Measurements from ENCODE around the gene ANGPTL4.
"Not testable (repeated sequence)": the region's sequence is repeated elsewhere in the genome, so short reads cannot be mapped to it uniquely, and the experiment has no call there.

The ANGPTL4 gene, protein sequence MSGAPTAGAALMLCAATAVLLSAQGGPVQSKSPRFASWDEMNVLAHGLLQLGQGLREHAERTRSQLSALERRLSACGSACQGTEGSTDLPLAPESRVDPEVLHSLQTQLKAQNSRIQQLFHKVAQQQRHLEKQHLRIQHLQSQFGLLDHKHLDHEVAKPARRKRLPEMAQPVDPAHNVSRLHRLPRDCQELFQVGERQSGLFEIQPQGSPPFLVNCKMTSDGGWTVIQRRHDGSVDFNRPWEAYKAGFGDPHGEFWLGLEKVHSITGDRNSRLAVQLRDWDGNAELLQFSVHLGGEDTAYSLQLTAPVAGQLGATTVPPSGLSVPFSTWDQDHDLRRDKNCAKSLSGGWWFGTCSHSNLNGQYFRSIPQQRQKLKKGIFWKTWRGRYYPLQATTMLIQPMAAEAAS

GRCh38 chr19:8363803-8364771 is at the start of gene ANGPTL4:
ANGPTL4 (plus strand) TSS chr19:8364155; CDS start chr19:8364322, 167 bp downstream.
- no peaks in the 10 kb centered on the region for H3K36me3 ChIP-seq (ENCODE audit: control insufficient read depth, insufficient read depth, low read length)
- peaks cover 38% of the 10 kb centered on the region for H3K27me3 ChIP-seq (ENCODE audit: control insufficient read depth, insufficient read depth, low read length)
- H3K4me1 ChIP-seq (ENCODE audit: control insufficient read depth, insufficient read depth, low read length) = peaks cover 22% of the 10 kb centered on the region
- peak within 1 kb of the TSS; percentile 58 for H3K4me3 ChIP-seq (ENCODE audit: low read depth, low read length)
- H3K27ac ChIP-seq (ENCODE audit: low read depth, low read length) = no peak within 1 kb of the TSS
- no peak within 1 kb of the TSS for H3K9ac ChIP-seq (ENCODE audit: low read depth, low read length)
- no peaks in the 10 kb centered on the region for H3K9me3 ChIP-seq (ENCODE audit: control insufficient read depth, insufficient read depth, low read length)

- Histone ChIP-seq H3K27ac (ENCODE audit: low read depth, low read length) (peak overlapping the region; percentile 51), H3K36me3 (ENCODE audit: control insufficient read depth, insufficient read depth, low read length) (peaks cover 51% of the 10 kb centered on the region)
- not testable (repeated sequence) for H3K9me3 ChIP-seq (ENCODE audit: control insufficient read depth, insufficient read depth, low read length); H3K4me3 ChIP-seq (ENCODE audit: low read depth, low read length); H3K4me1 ChIP-seq (ENCODE audit: control insufficient read depth, insufficient read depth, low read length); H3K9ac ChIP-seq (ENCODE audit: low read depth, low read length); H3K27me3 ChIP-seq (ENCODE audit: control insufficient read depth, insufficient read depth, low read length)
These were observed 48.8 kb upstream of the ANGPTL4 start for GRCh38 chr19:8314981-8315640.

DNA sequence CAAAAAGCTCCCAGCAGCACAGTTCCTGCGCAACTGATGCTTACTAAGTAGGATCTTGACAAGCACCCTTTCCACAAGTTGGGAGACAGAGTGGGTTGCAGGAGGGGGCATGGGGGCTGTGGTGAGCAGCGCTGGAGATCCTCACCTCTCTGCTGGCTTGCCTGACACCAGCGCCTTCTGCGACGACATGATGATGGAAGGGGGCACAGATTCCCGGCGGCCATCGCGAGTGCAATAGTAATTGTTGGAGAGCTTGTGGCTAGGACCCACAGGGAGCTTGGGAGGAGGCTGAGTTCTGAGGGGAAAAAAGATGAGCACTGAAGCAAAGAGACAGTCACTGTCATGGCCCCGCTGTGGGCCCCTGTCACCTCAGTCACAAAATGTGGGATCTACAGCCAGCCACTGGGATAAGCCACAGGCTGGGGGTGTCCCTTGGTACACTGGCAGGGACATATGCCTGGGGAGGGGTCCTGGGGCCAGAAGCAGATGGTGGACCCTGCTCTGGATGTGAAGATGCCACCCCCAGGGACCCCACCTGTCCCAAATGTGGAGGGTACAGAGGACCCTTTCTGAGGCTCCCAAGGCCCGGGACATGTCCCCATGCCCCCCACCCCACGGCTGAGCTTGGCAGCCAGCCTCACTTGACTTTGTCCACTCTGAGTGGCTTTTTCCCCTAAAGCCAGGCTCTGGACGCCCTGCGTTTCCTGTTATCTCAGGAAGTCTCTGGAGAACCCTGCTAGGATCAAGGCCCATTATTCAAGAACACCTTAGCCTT is 47.4 kb upstream of the ANGPTL4 start:
- peaks cover 38% of the 10 kb centered on the region for H3K36me3 ChIP-seq (ENCODE audit: control insufficient read depth, insufficient read depth, low read length)

GRCh38 chr19:8318835-8319234 is 45.1 kb upstream of the ANGPTL4 start:
- H3K4me3 ChIP-seq (ENCODE audit: low read depth, low read length); H3K9me3 ChIP-seq (ENCODE audit: control insufficient read depth, insufficient read depth, low read length); H3K9ac ChIP-seq (ENCODE audit: low read depth, low read length); H3K27ac ChIP-seq (ENCODE audit: low read depth, low read length); H3K27me3 ChIP-seq (ENCODE audit: control insufficient read depth, insufficient read depth, low read length): not testable (repeated sequence)
- H3K36me3 ChIP-seq (ENCODE audit: control insufficient read depth, insufficient read depth, low read length) = peaks cover 41% of the 10 kb centered on the region
- H3K4me1 ChIP-seq (ENCODE audit: control insufficient read depth, insufficient read depth, low read length) = peaks cover 16% of the 10 kb centered on the region; the same call in 1 of the 2 replicates

More for the DNA sequence above, 47.4 kb upstream of the ANGPTL4 start:
- Histone ChIP-seq H3K9me3 (ENCODE audit: control insufficient read depth, insufficient read depth, low read length) (no peaks in the 10 kb centered on the region), H3K4me3 (ENCODE audit: low read depth, low read length) (no peak overlapping the region), H3K27me3 (ENCODE audit: control insufficient read depth, insufficient read depth, low read length) (no peaks in the 10 kb centered on the region), H3K27ac (ENCODE audit: low read depth, low read length) (peak overlapping the region; percentile 47), H3K9ac (ENCODE audit: low read depth, low read length) (no peak overlapping the region), H3K4me1 (ENCODE audit: control insufficient read depth, insufficient read depth, low read length) (peaks cover 8% of the 10 kb centered on the region; the same call in 1 of the 2 replicates)

DNA sequence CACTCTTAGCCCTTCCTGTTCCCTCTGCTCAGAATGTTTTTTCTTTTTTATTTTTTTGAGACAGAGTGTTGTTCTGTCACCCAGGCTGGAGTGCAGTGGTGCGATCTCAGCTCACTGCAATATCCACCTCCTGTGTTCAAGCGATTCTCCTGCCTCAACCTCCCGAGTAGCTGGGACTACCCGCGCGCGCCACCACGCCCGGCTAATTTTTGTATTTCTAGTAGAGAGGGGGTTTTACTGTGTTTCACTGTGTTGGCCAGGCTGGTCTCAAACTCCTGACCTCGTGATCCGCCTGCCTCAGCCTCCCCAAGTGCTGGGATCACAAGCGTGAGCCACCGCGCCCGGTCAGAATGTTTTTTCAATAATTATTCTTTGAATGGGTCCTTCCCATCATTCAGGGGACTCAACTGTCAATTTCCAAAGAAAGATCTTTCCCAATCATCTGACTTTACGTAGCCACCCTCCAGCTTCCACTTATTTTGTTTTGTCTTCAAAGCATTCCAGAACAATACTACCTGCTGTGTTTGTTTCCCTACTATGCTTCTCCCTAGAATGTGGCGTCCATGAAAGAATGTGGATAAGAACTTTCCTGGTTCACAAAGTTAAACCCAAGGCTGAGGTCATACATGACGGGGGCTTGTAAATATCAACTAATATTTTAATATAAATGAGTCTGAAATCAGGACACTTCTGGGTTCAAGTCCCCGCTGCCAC is 44.0 kb upstream of the ANGPTL4 start:
- peak overlapping the region; percentile 79 for H3K4me3 ChIP-seq (ENCODE audit: low read depth, low read length)
- peaks cover 16% of the 10 kb centered on the region; the same call in 1 of the 2 replicates for H3K4me1 ChIP-seq (ENCODE audit: control insufficient read depth, insufficient read depth, low read length)
- no peaks in the 10 kb centered on the region for H3K9me3 ChIP-seq (ENCODE audit: control insufficient read depth, insufficient read depth, low read length)
- H3K36me3 ChIP-seq (ENCODE audit: control insufficient read depth, insufficient read depth, low read length) = peaks cover 33% of the 10 kb centered on the region
- H3K27ac ChIP-seq (ENCODE audit: low read depth, low read length) = peak overlapping the region; percentile 92
- peak overlapping the region; percentile 86 for H3K9ac ChIP-seq (ENCODE audit: low read depth, low read length)
- H3K27me3 ChIP-seq (ENCODE audit: control insufficient read depth, insufficient read depth, low read length) = no peaks in the 10 kb centered on the region

DNA sequence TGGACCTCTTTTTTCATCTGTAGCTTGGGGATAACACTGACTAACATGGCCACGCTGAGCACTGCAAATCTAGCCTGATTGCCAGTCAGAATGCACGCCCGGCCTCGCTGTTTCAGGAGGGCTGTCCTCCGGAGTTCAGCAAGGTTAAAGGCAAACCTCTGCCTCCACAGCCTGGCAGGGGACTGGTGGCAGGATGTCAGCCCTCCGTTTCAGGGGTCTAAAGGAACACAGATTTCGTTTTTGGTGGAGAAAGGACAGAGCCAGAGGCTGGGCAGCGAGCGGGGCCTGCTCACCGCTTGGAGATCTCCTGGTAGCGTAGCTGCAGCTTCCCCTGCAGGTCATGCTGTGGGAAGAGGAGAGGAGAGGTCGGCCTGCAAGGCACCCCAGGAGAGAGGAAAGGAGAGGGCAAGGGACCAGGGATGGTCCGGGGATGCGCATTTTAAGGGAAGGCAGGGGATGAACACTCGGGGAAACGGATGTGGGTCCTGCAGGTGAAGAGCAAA is 43.3 kb upstream of the ANGPTL4 start:
- Histone ChIP-seq H3K9ac (ENCODE audit: low read depth, low read length) (peak overlapping the region; percentile 86), H3K36me3 (ENCODE audit: control insufficient read depth, insufficient read depth, low read length) (peaks cover 28% of the 10 kb centered on the region), H3K4me3 (ENCODE audit: low read depth, low read length) (peak overlapping the region; percentile 79), H3K4me1 (ENCODE audit: control insufficient read depth, insufficient read depth, low read length) (peaks cover 16% of the 10 kb centered on the region; the same call in 1 of the 2 replicates), H3K27ac (ENCODE audit: low read depth, low read length) (peak overlapping the region; percentile 92), H3K9me3 (ENCODE audit: control insufficient read depth, insufficient read depth, low read length) (no peaks in the 10 kb centered on the region), H3K27me3 (ENCODE audit: control insufficient read depth, insufficient read depth, low read length) (no peaks in the 10 kb centered on the region)

GRCh38 chr19:8321067-8321985 is 42.6 kb upstream of the ANGPTL4 start, which contains the start of the genes NDUFA7 and RPS28:
NDUFA7 (minus strand) TSS chr19:8321375; CDS start chr19:8321358, 17 bp downstream.
RPS28 (plus strand) TSS chr19:8321496; CDS start chr19:8321531, 35 bp downstream.
- no peaks in the 10 kb centered on the region for H3K27me3 ChIP-seq (ENCODE audit: control insufficient read depth, insufficient read depth, low read length)

DNA sequence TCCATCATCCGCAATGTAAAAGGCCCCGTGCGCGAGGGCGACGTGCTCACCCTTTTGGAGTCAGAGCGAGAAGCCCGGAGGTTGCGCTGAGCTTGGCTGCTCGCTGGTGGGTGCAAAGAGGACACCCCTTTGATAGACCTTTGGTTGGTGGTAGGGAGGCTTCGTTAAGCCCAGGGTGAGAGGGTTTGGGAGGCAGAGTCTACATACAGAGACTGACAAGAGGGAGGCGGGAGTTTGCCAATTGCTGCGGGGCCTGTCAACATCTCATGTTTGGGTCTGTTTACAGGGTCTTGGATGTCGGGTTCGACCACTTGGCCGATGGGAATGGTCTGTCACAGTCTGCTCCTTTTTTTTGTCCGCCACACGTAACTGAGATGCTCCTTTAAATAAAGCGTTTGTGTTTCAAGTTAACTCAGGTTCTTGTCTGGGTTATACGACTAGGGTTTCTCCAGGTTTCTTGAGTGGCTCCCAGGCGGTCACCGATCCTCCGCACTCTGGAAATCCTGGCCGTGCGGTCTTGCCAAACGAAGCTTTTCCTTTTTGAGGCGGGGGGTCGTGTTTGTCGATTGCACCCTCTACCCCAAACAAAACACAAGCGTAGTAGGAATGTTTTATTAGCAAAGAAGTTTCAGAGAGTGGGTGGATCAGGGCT is 41.8 kb upstream of the ANGPTL4 start:
- Histone ChIP-seq H3K4me1 (ENCODE audit: control insufficient read depth, insufficient read depth, low read length) (peaks cover 14% of the 10 kb centered on the region; the same call in 1 of the 2 replicates), H3K9me3 (ENCODE audit: control insufficient read depth, insufficient read depth, low read length) (no peaks in the 10 kb centered on the region), H3K36me3 (ENCODE audit: control insufficient read depth, insufficient read depth, low read length) (peaks cover 22% of the 10 kb centered on the region), H3K9ac (ENCODE audit: low read depth, low read length) (peak overlapping the region; percentile 96), H3K27me3 (ENCODE audit: control insufficient read depth, insufficient read depth, low read length) (no peaks in the 10 kb centered on the region), H3K27ac (ENCODE audit: low read depth, low read length) (peak overlapping the region; percentile 92), H3K4me3 (ENCODE audit: low read depth, low read length) (peak overlapping the region; percentile 79)

More at GRCh38 chr19:8321067-8321985, 42.6 kb upstream of the ANGPTL4 start, which contains the start of the genes NDUFA7 and RPS28:
- H3K36me3 ChIP-seq (ENCODE audit: control insufficient read depth, insufficient read depth, low read length) = peaks cover 24% of the 10 kb centered on the region
- H3K9ac ChIP-seq (ENCODE audit: low read depth, low read length) = peak within 1 kb of the TSS; percentile 96
- no peaks in the 10 kb centered on the region for H3K9me3 ChIP-seq (ENCODE audit: control insufficient read depth, insufficient read depth, low read length)
- H3K27ac ChIP-seq (ENCODE audit: low read depth, low read length) = peak within 1 kb of the TSS; percentile 92
- peak within 1 kb of the TSS; percentile 79 for H3K4me3 ChIP-seq (ENCODE audit: low read depth, low read length)
- H3K4me1 ChIP-seq (ENCODE audit: control insufficient read depth, insufficient read depth, low read length) = peaks cover 16% of the 10 kb centered on the region; the same call in 1 of the 2 replicates

Measured in HUES48 (cell line).